Eye (tissue), 1 donor: ENCODE measurements around the gene ZNF521.
A peak's percentile ranks its signal among the peaks of the same experiment; 100 is the strongest.
"Not testable (repeated sequence)": the region's sequence is repeated elsewhere in the genome, so short reads cannot be mapped to it uniquely, and the experiment has no call there.

ENCODE experiments used
- DNase-seq: peaks from one replicate; pipeline ENCODE4 v3.0.0-alpha.2; 2015

The ZNF521 gene

DNA sequence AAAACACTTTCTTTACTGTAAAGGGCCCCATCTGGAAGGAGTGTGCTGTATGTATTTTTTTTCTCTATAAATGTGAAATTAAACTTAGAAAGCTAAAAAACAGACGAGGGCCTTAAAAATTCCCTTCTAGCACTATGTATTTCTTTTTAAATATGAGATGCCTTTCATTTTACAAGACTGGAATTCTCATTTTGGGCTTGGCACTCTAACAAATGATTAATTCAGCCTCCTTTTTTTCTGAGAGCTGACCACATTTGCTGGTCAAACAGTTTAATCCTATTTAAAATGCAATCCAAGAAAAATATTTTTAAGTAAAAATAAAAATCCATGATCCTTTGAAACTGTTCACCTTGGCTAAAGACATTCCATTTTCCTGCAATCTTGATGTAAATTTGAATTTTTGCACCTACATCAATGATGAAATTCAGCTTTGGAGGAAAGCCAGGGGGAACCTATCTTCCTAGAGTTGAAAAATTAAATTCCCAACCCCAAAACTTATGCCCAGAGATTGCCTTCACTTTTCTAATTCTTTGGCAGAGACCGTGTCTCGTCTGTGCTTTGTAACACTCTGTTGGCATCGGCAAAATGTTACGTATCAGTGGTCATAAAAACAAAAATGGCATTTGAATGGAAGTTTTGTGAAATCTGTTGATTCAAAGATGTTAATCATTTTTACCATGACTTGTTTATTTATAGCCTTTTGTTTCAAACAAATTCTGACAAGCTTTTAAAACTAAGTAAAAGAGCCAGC is 284.5 kb downstream of the ZNF521 start:
- DNase-seq = no peak

DNA sequence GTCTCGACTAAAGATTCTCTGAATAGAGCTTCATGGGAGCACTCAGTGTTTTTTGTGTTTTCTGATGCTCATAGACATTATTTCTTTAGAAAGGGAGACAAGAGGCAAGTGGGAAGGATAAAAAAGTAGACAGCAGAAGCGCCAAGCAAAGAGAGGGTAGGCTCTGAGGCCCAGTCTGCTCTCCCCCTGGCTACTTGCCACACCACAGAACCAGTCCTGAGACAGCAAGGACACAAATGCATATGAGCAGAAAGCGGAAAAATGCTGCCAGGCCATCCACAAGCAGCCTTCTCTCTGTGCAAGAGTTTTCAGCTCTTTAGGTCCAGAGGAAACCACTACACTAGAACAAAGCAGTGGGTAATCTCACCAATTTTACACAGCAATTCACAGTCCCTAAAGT is 285.4 kb downstream of the ZNF521 start:
- DNase-seq = no peak

DNA sequence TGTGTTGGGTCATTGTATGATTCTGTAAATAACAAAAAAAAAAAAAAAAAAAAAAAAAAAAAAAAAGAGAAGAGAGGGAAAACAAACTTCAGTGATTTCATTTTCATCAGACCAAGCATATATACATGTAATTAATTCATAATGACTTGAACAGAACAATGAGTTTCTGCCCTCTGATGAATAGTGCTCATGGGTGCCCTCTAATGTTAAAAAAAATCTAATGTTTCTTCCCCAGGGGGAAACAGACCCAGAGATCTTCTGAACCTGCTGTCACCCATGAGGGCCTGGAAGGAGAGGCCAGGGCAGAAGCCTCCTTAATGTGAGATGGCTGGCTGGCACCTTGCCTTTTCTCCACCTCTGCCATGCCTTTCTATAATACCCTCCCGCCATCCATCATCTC is 289.2 kb downstream of the ZNF521 start:
- DNase-seq = no peak

DNA sequence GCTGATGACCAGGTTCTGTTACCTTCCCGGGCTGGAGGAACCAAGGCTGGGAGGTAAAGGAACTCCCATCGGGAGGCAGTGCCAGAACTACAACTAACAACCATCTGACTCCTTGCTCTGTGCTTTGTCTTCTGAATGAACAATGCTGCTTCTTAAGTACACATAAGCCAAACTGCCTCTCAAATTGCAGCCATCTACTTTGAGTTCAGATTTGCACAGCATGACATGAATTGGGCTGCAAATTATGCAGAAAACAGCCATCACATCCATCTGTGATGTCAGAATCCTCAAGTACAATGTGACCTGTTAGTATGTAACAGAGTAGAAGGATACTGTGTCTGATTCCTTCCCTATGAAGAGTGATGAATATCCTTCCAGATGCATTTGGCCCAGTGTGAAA is 290.6 kb downstream of the ZNF521 start:
- no peak for DNase-seq

DNA sequence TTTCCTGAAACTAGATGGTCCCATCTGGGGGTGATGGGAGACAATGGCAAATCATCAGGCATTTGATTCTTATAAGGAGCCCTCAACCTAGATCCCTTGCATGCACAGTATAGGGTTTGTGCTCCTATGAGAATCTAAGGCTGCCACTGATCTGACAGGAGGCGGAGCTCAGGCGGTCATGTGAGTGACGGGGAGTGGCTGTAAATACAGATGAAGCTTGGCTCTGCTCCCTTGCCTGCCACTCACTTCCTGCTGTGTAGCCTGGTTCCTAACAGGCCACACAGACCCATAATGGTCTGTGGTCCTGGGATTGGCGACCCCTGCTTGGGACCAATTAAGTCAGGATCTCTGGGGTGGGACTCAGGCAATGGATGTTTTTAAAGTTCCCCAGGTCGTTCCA is 293.4 kb downstream of the ZNF521 start:
- DNase-seq = no peak

DNA sequence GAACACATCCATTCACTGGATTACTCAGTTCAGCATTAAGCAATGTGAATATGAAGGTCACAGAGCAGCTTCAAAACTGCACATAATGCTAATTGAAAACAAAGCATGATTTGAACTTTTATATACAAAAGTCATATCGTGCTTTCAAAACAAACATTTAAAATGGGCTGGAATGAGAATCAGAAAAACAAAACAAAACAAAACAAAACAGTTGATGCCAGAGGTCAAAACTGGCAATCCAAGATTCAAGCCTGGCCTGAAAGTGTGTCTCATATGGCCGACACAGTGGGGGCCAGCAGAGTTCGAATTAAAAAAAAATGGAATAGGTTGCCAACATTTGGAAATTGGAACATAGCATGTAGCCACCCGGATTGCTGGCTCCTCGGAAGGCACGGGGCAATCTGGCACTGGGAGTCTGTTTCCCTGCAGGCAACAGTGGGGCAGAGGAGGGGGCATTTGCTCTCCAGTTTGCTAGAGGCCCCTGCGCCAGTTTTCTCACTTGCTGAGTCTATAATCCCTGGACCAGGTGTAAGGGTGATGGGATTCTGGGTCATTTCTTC is 294.4 kb downstream of the ZNF521 start:
- no peak for DNase-seq

DNA sequence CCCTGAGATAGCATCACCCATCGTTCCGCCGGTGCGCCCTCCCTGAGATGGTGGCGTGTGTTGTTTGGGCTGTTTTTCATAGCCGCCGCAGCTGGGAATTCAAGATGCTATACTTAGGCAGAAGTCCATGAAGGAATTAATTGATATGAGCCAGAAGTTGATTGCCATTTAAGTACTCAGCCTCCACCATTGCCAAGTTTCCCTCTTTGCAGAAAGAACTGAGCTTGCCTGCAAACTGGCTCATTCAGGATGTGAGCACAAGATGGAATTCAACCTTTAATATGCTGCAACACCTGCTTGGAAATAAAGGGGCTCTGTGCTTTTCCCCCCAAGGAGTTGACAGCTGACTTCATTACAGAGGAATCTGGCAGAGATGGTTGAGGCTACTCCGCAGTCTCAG is 295.5 kb downstream of the ZNF521 start:
- DNase-seq = no peak

DNA sequence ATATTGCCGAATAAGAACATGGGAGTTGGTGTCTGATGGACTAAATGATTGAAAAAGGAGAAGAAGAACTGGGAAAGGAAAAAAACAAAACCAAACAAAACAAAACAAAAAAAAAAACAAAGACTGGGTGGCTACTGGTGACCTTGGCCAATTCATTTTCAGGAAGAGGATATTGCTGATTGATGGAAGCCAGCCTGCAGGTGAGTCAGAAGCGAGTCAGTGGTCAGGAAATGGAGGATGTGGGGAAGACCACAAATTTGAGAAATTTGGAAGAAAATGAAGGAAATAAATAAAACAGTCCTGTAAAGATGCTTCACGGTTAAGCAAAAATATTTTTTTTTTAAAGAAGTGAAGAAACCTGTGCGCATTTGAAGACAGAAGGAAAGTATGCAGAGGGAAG is 296.9 kb downstream of the ZNF521 start:
- DNase-seq = no peak

DNA sequence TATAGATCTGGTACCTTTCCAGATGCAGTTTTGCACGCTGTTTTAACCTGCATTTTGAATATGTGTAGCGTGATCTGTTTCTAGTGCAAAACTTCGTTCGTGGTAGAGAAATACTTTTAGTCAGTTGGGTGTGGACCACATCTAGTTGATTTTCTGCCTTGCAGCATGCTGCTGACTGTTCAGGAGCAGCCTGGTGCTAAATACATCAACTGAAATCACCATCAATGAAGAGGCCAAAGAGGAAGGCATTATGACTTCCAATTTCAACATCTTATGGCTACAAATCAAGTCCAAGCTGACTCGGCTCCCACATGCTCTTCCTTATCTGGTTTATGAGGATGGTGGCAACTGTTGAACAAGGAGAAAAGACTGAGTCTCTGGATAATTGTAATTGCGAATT is 298.5 kb downstream of the ZNF521 start:
- no peak for DNase-seq

DNA sequence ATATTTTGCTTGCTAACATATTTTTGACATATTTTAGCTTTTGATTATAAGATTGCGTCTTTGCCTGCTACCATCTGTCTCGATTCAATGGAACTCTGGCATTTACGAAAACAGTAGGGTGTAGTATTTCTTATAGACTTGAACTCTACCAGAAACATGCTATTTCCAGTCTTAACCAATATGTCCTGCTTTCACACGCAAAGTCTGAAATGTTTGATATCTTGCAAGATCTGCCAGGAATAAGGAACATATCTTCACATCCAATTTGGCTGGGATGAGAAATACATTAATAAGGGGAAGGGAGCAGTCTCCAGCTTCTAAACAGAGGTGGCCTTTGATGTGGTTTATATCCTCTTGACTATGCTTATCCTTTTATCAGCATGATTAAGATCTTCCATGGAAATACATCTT is 299.4 kb downstream of the ZNF521 start:
- DNase-seq = no peak

DNA sequence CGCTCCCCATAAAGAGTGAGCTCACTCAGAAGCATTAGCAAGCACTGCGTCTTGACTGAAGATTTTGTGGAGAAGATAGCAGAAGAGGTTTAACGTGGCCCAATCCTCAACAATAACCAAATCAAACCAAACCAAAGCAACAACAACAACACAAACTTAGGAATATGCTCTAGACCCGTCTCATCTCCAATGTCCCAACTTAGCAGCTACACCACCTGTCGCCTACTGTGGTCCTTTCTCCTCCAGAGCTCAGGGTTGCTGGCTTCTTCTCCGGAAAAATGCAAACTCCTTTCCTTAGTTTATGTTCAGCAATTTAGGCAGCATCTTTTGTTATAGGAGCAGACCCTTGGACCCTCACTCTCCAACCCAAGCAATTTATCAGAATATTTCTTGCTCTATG is 301.4 kb downstream of the ZNF521 start:
- DNase-seq = no peak

DNA sequence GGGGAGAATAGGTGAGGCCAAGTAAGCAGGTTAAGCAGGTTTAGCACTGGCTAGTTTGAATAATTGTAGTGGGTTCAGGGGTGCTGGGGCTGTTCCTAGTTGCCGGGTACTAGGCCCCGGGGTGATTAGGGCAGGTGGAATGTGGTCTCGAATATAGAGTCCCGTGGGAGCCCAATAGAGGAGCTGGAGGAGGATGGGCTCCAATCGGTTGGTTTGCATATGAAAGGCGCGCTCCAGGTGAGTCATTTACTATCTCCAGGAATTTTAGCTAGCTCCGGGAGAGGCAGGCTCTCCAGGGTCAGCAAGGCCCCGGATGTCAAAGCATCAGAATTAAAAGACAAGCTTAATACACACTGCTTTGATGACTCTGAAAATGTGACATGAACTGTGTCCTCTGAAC is 304.0 kb downstream of the ZNF521 start:
- no peak for DNase-seq

DNA sequence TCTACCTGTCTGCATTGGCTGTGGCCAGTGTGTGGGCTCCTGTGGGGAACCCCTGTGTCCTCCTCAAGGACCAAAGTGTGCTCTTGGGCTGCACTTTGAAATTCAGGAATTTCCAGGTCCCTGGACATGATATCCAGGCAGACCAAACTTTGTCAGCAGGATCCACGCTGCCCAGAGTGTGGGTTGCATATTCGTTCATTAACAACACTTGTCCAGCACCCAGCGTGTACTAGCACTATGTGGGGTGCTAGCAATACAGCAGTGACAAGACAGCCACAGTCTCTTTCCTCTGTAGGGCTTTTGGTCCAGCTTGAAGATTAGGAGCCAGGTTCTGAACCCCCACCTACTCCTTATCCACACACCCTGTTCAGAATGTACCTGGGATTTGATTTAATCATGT is 304.5 kb downstream of the ZNF521 start:
- no peak for DNase-seq

DNA sequence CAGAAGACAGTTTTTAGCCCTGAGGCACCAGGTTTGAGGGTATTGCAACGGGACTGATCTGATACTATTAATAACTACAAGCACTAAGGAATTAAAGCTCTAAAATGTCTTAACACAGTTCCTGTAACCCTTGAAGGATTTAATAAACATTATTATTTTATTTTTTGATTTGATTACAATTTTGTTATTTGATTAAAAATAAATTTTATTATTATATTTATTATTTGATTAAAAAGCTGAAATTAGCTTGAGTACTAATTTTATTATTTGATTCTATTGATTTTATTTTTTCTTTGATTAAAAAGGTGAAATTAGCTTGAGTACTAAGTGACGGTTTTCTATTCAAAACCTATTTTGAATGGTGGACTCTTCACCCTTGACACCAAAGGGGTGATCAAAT is 307.3 kb downstream of the ZNF521 start:
- no peak for DNase-seq

DNA sequence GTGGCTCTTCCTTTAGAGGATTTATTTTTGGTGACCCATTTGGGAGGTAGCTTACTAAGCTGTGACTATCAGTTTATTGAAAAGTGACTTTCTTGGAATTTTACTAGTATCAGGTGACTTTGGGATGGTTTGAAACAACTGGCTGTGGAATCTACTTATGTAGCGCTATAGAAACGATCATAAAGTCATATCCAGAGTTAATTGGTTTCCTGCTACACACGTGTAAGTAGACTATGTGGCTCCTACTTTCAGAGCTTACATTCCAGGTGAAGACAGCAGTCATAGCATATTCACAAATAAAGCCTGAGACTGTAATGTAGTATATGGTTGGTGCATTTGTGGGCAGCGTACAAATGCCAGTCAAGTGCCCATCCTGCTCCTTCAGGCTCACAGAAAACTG is 308.9 kb downstream of the ZNF521 start:
- no peak for DNase-seq

DNA sequence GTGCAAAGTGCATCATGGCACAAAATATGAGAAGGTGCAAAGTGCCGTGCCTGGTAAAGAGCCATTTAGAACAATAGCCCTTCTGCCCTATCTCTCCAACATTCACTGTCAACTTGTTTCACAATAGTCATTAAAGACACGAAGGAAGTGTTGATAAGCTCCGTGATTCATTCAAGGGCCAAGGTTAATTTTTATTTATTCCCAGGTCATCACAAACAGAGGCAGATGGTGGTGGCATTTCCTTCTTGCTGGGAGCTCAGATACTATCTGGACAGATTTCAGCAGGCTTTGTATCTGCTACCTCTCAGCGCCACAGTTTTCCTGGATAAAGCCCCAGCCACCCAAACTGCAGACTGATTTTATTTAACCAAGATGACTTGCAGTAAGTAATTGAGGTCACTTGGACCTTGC is 309.3 kb downstream of the ZNF521 start:
- no peak for DNase-seq

DNA sequence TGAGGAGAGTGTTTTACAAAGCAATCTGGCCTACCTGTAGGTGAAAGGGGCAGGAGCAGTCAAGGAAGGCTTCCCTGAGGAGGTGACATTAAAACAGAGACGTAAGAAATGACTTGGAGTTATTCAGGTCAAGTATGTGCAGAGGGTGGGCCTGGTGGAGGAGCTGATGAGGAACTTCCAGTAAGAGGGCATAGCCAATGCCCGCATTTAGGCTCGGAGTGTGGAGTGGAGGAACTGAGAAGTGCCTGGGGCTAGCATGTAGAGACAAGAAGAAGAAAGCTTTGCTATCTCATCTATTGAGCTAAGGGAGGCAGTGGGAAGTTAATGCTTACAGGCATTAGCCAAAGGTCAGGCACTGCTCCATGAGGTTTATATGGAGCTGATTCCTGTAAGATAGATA is 312.2 kb downstream of the ZNF521 start:
- DNase-seq = no peak

DNA sequence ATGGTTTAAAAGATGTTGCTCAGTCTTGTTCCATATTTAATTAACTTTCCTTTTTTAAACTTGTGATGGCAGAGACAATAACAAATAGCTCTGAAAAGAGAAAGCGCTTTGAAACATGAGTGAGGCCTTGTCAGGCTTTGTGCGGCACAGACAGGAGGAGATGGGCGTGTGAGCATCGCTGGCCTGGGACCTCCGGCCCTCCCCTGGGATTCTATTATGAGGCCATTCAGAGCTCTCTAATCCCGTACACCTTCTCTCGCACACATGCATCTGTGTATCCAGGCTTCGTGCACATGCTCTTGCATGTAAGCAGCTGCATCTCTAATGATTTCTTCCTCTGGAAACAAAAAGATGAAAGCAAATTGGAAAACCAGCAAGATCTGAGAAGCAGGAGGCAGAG is 313.7 kb downstream of the ZNF521 start:
- DNase-seq = peak; percentile 68

DNA sequence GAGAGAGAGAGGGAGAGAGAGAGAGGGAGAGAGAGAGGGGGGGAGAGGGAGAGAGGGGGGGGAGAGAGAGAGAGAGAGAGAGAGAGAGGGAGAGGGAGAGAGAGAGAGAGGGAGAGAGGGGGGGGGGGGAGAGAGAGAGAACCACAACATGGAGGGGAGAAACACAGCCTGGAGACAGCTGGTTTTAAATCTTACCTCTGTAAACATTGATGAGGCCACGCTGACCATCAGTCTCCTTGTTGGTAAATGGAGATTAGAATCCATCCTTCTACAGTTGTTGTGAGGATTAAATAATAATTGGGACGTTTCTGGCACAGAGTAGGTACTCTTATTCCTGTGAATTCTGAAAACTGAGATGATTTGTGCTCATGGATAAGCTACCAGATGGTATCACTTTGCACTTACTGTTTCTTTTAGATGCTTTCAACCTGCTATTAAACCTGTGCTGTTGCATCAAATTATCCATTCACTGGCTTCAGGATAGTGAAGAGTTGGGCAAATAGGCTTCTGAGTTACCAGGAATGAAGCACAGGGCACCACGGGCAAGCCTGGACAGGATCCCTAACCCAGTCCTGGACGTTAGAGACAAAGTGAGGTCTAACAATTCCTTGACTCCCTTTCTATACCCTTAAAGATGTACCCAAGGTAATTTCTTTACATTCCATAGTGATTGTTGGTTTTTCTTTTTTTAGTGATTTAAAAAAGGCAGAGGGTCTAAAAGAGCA is 318.1 kb downstream of the ZNF521 start:
- DNase-seq = no peak

DNA sequence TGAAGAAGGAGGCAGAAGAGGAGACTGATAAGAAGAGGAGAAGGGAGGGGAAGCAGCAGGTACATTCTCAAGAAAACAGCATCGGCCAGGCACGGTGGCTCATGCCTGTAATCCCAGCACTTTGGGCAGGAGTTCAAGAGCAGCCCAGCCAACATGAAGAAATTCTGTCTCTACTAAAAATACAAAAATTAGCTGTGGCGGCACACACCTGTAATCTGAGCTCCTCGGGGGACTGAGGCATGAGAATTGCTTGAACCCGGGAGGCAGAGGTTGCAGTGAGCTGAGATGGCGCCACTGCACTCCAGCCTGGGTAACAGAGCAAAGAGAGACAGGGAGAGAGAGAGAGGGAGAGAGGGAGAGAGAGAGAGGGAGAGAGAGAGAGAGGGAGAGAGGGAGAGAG is 318.8 kb downstream of the ZNF521 start:
- not testable (repeated sequence) for DNase-seq

DNA sequence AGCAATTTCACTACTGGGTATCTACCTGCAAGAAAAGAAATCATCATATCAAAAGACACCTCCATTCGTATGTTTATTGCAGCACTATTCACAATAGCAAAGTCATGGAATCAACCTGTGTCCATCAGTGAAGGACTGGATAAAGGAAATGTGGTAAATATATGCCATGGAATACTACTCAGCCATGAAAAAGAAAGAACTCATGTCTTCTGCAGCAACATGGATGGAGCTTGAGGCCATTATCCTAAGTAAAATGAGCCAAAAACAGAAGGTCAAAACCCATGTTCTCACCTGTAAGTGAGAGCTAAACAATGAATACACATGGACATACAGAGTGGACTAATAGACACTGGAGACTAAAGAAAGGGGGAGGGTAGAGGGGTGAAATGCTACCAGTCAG is 322.2 kb downstream of the ZNF521 start:
- no peak for DNase-seq

DNA sequence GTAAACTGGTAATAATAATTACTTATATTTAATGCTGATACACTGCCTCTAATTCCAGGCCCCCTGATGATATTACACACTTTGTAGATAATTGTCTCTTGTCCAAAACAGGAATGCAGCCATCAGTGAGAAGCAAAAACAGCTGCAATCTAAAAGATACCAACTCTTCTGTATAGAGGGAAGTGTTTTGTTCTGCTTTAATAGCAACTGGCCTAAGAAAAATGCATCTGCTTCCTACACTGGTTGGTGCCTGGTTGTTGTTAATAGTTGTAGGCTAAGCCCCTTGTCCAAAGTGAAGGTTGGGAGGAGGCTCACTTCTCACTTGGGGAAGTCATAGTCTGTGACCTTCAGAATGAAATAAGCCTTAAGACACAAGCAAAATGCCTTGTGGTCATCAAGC is 332.0 kb downstream of the ZNF521 start:
- no peak for DNase-seq

DNA sequence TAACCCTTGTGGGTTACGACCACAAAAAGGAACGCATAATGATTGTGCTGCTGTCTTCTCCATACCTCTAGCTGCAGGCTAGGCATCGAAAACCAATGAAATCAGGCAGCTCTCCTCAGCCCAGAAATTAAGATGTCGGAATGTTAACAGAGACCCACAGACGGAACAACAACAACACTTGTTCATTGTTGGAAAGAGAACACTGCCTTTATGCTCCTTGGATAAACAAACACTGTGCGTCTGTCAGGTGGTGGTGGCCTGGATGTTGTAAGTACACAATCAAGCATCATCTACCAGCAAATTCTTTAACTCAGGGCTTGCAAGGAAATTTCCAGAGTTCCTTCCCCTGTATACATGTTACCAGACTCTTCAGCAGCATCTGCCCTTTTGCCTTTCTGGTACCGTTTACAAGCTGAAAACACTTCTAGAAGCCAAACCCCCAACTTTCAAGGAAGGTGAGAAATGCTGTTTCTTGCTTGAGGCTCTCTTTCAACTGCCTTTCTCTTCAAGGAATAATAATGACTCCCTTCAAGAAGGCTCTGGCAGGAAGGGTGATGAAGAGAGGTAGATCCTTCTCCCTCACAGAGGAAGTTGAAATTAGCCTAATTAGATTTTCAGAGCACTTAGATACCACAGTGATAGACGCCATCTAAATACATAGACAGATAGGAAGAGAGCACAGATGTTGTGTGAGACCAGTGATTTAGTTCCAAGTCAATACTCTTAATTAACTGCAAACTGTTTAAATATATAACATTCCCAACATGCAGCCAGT is 332.7 kb downstream of the ZNF521 start:
- DNase-seq = no peak

DNA sequence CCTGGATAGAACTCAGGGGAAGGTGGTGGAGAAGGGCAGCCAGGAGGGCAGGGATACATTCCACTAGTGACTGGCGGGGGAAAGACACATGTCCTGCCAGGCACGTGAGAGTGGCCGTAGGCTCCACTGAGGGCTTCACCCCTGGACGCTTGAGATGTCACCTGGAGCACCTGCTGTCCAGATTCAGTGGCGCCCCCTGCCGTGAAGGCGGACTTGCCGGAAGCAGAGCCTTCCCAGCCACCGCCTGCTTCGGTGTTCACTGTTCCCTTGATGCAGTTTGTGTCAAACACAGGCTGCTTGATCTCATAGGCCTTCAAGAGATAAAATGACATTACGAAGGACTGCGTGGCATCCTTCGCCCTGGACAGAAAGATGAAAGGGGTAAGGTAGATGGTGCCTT is 335.3 kb downstream of the ZNF521 start:
- no peak for DNase-seq
